Keratinocyte (primary cell): ENCODE measurements around the gene PARVA. TPM values are rescaled to one million over a fixed set of nuclear protein-coding genes. Genes with fewer than 3 reads are reported as not detected.

ENCODE experiments used
- DNase-seq: peaks from one replicate; pipeline ENCODE4 v3.0.0-alpha.2; 2011; ENCODE audit warnings: low read depth, missing footprints, low spot score
- FAIRE-seq: peaks from 2 replicates; lab custom pipeline; 2011; peaks lifted over from hg19 to GRCh38; lab: Jason Lieb, UNC
- H2AFZ ChIP-seq: 2 replicates; pipeline ENCODE4 v1.6.0; 2012; ENCODE audit warnings: low read length, control low read depth, inconsistent platforms; ENCODE audit not compliant: control insufficient read depth
- H3K27ac ChIP-seq: 2 replicates; pipeline ENCODE4 v1.5.1; 2011; ENCODE audit warnings: low read length; ENCODE audit not compliant: control insufficient read depth, insufficient read depth
- H3K27me3 ChIP-seq: 3 replicates; pipeline ENCODE4 v1.6.0; 2011; ENCODE audit warnings: low read length; ENCODE audit not compliant: control insufficient read depth, insufficient read depth; ENCODE audit errors: extremely low read depth
- H3K36me3 ChIP-seq, 2 experiments: 2 replicates in 1 of 2; 3 replicates in 1 of 2; pipeline ENCODE4 v1.5.1; 2011; ENCODE audit warnings: low read length in 2 of 2, mild to moderate bottlenecking in 1 of 2; ENCODE audit not compliant: control insufficient read depth in 2 of 2, insufficient read depth in 2 of 2; ENCODE audit errors: extremely low read depth in 1 of 2
- H3K4me1 ChIP-seq: 3 replicates; pipeline ENCODE4 v1.5.1; 2011; ENCODE audit warnings: low read length; ENCODE audit not compliant: control insufficient read depth, insufficient read depth; ENCODE audit errors: extremely low read depth
- H3K4me2 ChIP-seq: 3 replicates; pipeline ENCODE4 v1.6.0; 2011; ENCODE audit warnings: low read depth, low read length; ENCODE audit not compliant: control insufficient read depth, insufficient read depth; ENCODE audit errors: extremely low read depth
- H3K4me3 ChIP-seq, 3 experiments: fragments of 200-600 bp in 1 of 3; sonication (generic) in 1 of 3; 2 replicates in 2 of 3; 3 replicates in 1 of 3; pipeline ENCODE4 v1.5.1; 2011 to 2016; ENCODE audit warnings: low read length in 3 of 3, mild to moderate bottlenecking in 3 of 3, control low read depth in 2 of 3, inconsistent platforms in 1 of 3, low read depth in 1 of 3, mixed read lengths in 1 of 3, mixed run types in 1 of 3, moderate library complexity in 1 of 3; ENCODE audit not compliant: control insufficient read depth in 2 of 3, insufficient read depth in 2 of 3; ENCODE audit errors: extremely low read depth in 1 of 3
- H3K79me2 ChIP-seq: 2 replicates; pipeline ENCODE4 v1.6.0; 2012; ENCODE audit warnings: low read length; ENCODE audit not compliant: control insufficient read depth, insufficient read depth
- H3K9ac ChIP-seq: 3 replicates; pipeline ENCODE4 v1.6.0; 2011; ENCODE audit warnings: low read length; ENCODE audit not compliant: control insufficient read depth, insufficient read depth; ENCODE audit errors: extremely low read depth
- H3K9me1 ChIP-seq: 3 replicates; pipeline ENCODE4 v1.6.0; 2011; ENCODE audit warnings: low read length; ENCODE audit not compliant: control insufficient read depth, insufficient read depth; ENCODE audit errors: extremely low read depth
- H3K9me3 ChIP-seq: 2 replicates; pipeline ENCODE4 v1.5.1; 2012; ENCODE audit warnings: low read depth, low read length; ENCODE audit not compliant: control insufficient read depth
- H4K20me1 ChIP-seq: 3 replicates; pipeline ENCODE4 v1.6.0; 2011; ENCODE audit warnings: low read length; ENCODE audit not compliant: control insufficient read depth, insufficient read depth; ENCODE audit errors: extremely low read depth
- EZH2 ChIP-seq: IDR thresholded peaks from one replicate; pipeline ENCODE4 v1.6.1; 2012; ENCODE audit warnings: inconsistent platforms, mild to moderate bottlenecking, low read length, moderate library complexity
- dilution Hi-C: fragments of 300-500 bp; cut with MboI; formaldehyde crosslinking; loops from one replicate; pipeline ENCODE4 v1.7.0; 2020; ENCODE audit warnings: low sequenced_read_pairs; ENCODE audit not compliant: extremely low pct_ligation_motif_present
- polyA plus RNA-seq, 5 experiments: library from polyadenylated mRNA; depleted of rRNA in 3 of 5; stranded (reverse) in 3 of 5; stranded (forward) in 1 of 5; unstranded in 1 of 5; fragments of >200 nt; gene quantifications; 1 replicate in 1 of 5; 2 replicates in 3 of 5; 3 replicates in 1 of 5; pipeline versions ENCODE4 v1.2.1 to v1.2.3, GENCODE V29; 2011 to 2012; ENCODE audit warnings: missing spikeins in 2 of 5, low read depth in 1 of 5, low replicate concordance in 1 of 5
- TF ChIP-seq, protein P1 (sequence below), 3 experiments: IDR thresholded peaks in 1 of 3; conservative IDR thresholded peaks in 1 of 3; optimal IDR thresholded peaks in 1 of 3; 2 replicates in 2 of 3; 3 replicates in 1 of 3; pipeline versions ENCODE3 to v1.5.1; 2011; ENCODE audit warnings: low read length in 3 of 3, mild to moderate bottlenecking in 3 of 3, moderate library complexity in 2 of 3, control low read depth in 1 of 3, inconsistent platforms in 1 of 3; ENCODE audit not compliant: insufficient read depth in 2 of 3; ENCODE audit errors: extremely low read depth in 1 of 3

Gene PARVA
- polyA plus RNA-seq, 1 donor (not counting 4 experiments of a cell fraction or from before 2014, with no cell fraction given), result 28.9 TPM

DNA sequence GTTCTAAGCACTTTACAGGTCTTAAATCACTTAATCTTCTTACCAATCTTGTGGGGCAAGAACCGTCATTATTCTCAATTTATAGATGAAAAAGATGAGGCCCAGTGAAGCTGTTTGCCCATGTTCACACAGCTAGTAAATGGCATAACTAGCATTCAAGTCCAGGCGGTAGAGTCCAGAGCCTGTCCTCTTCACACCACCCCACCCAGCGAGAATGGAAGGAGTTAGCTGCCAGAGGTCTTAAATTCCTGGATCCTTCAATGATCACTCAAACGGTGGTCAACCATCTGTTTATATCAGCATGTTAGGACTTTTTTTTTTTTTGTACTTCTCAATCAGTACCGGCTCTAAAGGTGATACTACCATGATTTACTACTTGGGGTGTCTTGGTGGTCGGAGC, 43.3 kb downstream of the PARVA start:
- TF ChIP-seq, protein P1, sequence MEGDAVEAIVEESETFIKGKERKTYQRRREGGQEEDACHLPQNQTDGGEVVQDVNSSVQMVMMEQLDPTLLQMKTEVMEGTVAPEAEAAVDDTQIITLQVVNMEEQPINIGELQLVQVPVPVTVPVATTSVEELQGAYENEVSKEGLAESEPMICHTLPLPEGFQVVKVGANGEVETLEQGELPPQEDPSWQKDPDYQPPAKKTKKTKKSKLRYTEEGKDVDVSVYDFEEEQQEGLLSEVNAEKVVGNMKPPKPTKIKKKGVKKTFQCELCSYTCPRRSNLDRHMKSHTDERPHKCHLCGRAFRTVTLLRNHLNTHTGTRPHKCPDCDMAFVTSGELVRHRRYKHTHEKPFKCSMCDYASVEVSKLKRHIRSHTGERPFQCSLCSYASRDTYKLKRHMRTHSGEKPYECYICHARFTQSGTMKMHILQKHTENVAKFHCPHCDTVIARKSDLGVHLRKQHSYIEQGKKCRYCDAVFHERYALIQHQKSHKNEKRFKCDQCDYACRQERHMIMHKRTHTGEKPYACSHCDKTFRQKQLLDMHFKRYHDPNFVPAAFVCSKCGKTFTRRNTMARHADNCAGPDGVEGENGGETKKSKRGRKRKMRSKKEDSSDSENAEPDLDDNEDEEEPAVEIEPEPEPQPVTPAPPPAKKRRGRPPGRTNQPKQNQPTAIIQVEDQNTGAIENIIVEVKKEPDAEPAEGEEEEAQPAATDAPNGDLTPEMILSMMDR (optimal IDR thresholded peaks at IDR 0.05 in 1 of 3, IDR thresholded peaks at IDR 0.05 in 1 of 3, conservative IDR thresholded peaks at IDR 0.05 in 1 of 3; ENCODE audit: extremely low read depth in 1 of 3, insufficient read depth in 2 of 3, low read length in 3 of 3), result no peak
- TF ChIP-seq EZH2, result no peak
- H3K4me3 ChIP-seq, result no peak overlapping the region
- no peaks in the 10 kb centered on the region for H3K9me1 ChIP-seq
- no peak for DNase-seq
- no peaks in the 10 kb centered on the region for H3K36me3 ChIP-seq
- dilution Hi-C loops, result no loop called here
- no peaks in the 10 kb centered on the region for H3K79me2 ChIP-seq
- H3K27ac ChIP-seq, result no peak overlapping the region
- no peaks in the 10 kb centered on the region for H3K27me3 ChIP-seq
- H3K9ac ChIP-seq, result no peak overlapping the region
- no peaks in the 10 kb centered on the region for H3K4me1 ChIP-seq
- no peak overlapping the region for H3K4me2 ChIP-seq
- no peak for FAIRE-seq
- H2AFZ ChIP-seq, result no peak overlapping the region
- H4K20me1 ChIP-seq, result no peaks in the 10 kb centered on the region
- no peaks in the 10 kb centered on the region for H3K9me3 ChIP-seq

DNA sequence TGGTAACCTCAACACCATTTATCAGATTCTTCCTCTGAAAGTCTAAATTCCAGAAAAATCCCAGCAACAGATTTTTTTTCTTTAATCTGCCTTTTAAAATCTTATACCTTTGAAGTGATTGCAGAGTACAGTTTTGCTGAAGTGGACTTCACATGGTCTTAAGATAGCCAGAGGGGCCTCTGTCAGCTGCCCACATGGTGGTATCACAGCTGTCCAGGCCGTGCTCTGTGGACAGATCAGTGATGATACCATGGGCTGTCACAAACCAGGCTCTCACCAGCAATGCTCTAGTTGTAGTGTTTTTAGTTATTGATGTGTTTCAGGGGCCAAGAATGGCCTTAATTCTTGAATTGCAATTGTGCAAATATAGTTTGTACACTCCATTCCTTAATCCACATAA, 44.0 kb downstream of the PARVA start:
- Histone ChIP-seq H3K27ac (no peak overlapping the region), H3K36me3 (no peaks in the 10 kb centered on the region), H3K4me2 (no peak overlapping the region), H3K79me2 (no peaks in the 10 kb centered on the region), H3K9me3 (no peaks in the 10 kb centered on the region), H2AFZ (no peak overlapping the region), H3K27me3 (no peaks in the 10 kb centered on the region), H3K9ac (no peak overlapping the region), H4K20me1 (no peaks in the 10 kb centered on the region), H3K4me1 (no peaks in the 10 kb centered on the region), H3K4me3 (no peak overlapping the region), H3K9me1 (no peaks in the 10 kb centered on the region)
- TF ChIP-seq, protein P1 (optimal IDR thresholded peaks at IDR 0.05 in 1 of 3, IDR thresholded peaks at IDR 0.05 in 1 of 3, conservative IDR thresholded peaks at IDR 0.05 in 1 of 3; ENCODE audit: extremely low read depth in 1 of 3, insufficient read depth in 2 of 3, low read length in 3 of 3), result no peak
- TF ChIP-seq EZH2, result no peak
- FAIRE-seq (no peak), DNase-seq (no peak)
- dilution Hi-C loops, result no loop called here
